ENCODE data around the gene KIF1A.
A peak's percentile ranks its signal among the peaks of the same experiment; 100 is the strongest.

Gene KIF1A

GRCh38 chr2:240852671-240853314 is 32.8 kb upstream of the KIF1A start:
- no peak for TF ChIP-seq CTCF (IDR thresholded peaks at IDR 0.05; ENCODE audit: low read depth, low read length)
- no peak for DNase-seq (ENCODE audit: extremely low read depth, low read depth)

GRCh38 chr2:240851078-240851991 is 31.3 kb upstream of the KIF1A start:
- peak; percentile 54 for DNase-seq (ENCODE audit: extremely low read depth, low read depth)

GRCh38 chr2:240850756-240851077 is 30.7 kb upstream of the KIF1A start:
- no peak for TF ChIP-seq CTCF (IDR thresholded peaks at IDR 0.05; ENCODE audit: low read depth, low read length)
- DNase-seq (ENCODE audit: extremely low read depth, low read depth) = no peak

More at GRCh38 chr2:240851078-240851991, 31.3 kb upstream of the KIF1A start:
- TF ChIP-seq CTCF (IDR thresholded peaks at IDR 0.05; ENCODE audit: low read depth, low read length) = peak; percentile 97

GRCh38 chr2:240850026-240850425 is 30.0 kb upstream of the KIF1A start:
- DNase-seq (ENCODE audit: extremely low read depth, low read depth) = no peak
- TF ChIP-seq CTCF (IDR thresholded peaks at IDR 0.05; ENCODE audit: low read depth, low read length) = no peak

- DNase-seq (ENCODE audit: extremely low read depth, low read depth) = no peak
- no peak for TF ChIP-seq CTCF (IDR thresholded peaks at IDR 0.05; ENCODE audit: low read depth, low read length)
Observed at GRCh38 chr2:240848900-240849680, 29.1 kb upstream of the KIF1A start.

GRCh38 chr2:240847817-240848216 is 27.8 kb upstream of the KIF1A start:
- TF ChIP-seq CTCF (IDR thresholded peaks at IDR 0.05; ENCODE audit: low read depth, low read length) = no peak
- DNase-seq (ENCODE audit: extremely low read depth, low read depth) = no peak
